Ovary (tissue), 9 donors: Measurements from ENCODE around the gene SPATA9. TPM values are rescaled to one million over a fixed set of nuclear protein-coding genes. Genes with fewer than 3 reads are reported as not detected.

Experiments
- DNase-seq, 5 donors: peaks; one replicate each; pipeline ENCODE4 v3.0.0-alpha.2; 2019 to 2020
- H3K27ac ChIP-seq, 2 donors: fragments of 200-600 bp; one replicate each; pipeline versions ENCODE4 v1.5.1 to v1.8.0; 2019 to 2022
- H3K27me3 ChIP-seq: fragments of 200-600 bp; one replicate; pipeline ENCODE4 v1.8.0; 2022
- H3K36me3 ChIP-seq: fragments of 200-600 bp; sonication (generic); one replicate; pipeline ENCODE4 v1.5.1; 2019
- H3K4me1 ChIP-seq: one replicate; pipeline ENCODE4 v1.8.1; 2013; ENCODE audit warnings: mild to moderate bottlenecking, moderate library complexity; ENCODE audit not compliant: insufficient read depth
- H3K4me3 ChIP-seq: fragments of 200-600 bp; sonication (generic); one replicate; pipeline ENCODE4 v1.5.1; 2017
- H3K9me3 ChIP-seq, 2 donors: fragments of 200-600 bp in 1 of 2; sonication (generic) in 1 of 2; one replicate each; pipeline versions ENCODE4 v1.5.1 to v1.8.1; 2013 to 2019; ENCODE audit warnings: mild to moderate bottlenecking in 1 of 2, moderate library complexity in 1 of 2
- CTCF ChIP-seq, 3 donors: fragments of 450-650 bp in 2 of 3; fragments of 200-600 bp in 1 of 3; IDR thresholded peaks; one replicate each; pipeline versions ENCODE4 v1.5.1 to v1.8.0; 2016 to 2022; ENCODE audit warnings: antibody characterized with exemption in 3 of 3, mild to moderate bottlenecking in 1 of 3
- EP300 ChIP-seq: sonication (generic); formaldehyde crosslinking; IDR thresholded peaks from one replicate; pipeline ENCODE4 v1.6.1; 2017; ENCODE audit warnings: antibody characterized with exemption
- POLR2A ChIP-seq: fragments of 450-650 bp; IDR thresholded peaks from one replicate; pipeline ENCODE4 v1.6.1; 2017; ENCODE audit warnings: antibody characterized with exemption, mild to moderate bottlenecking, moderate library complexity
- WGBS, 3 donors: extraction: QIAGEN DNeasy Blood & Tissue Kit in 1 of 3; methylation state at CpG; one replicate each; pipeline versions ENCODE4 v1.1.5 to v1.1.7; 2013 to 2017; 5-methylcytosine and 5-hydroxymethylcytosine counted together
- intact Hi-C, 4 donors: fragments of 100-400 bp; cut with DNase I; formaldehyde crosslinking; loops; one replicate each; pipeline versions ENCODE4 v1.11.0 to v1.15.1; 2022 to 2023
- polyA plus RNA-seq, 2 donors: library from polyadenylated mRNA; stranded (reverse); fragments of 200-250 nt in 1 of 2; fragments of 350-450 nt in 1 of 2; fragmentation: Illumina TruSeq in 1 of 2; extraction: RNeasy Lipid Tissue Mini Kit (QIAGEN cat#74804) in 1 of 2; gene quantifications; one replicate each; pipeline ENCODE4 v1.2.3, GENCODE V29; 2013 to 2014
- total RNA-seq, 7 donors: library from RNA; depleted of rRNA in 2 of 7; stranded (reverse); fragments of >200 nt in 2 of 7; fragmentation: NEBNext Ultra II Directional in 3 of 7; extraction: Animal tissue kit (Norgen Biotek cat#: 25700) in 3 of 7; gene quantifications; one replicate each; pipeline versions ENCODE4 v1.1.0 to v1.2.4, GENCODE V29; 2016 to 2023
- donor health status: DM: no; HTN: no; CAD: no; lungs with moderate emphysema.
- donor health status: DM: no; HTN: no; CAD: no.
- donor health status: Bipolar disorder and iron deficiency.
- donor health status: DM: yes; HTN: yes; CAD: no.
- donor health status: DM: no; HTN: no; CAD: no.
- donor health status: DM: yes; HTN: yes; CAD: no.

Gene SPATA9
- total and polyA plus RNA-seq, 9 donors: 0.46 to 1.7 (median 0.89) TPM

GRCh38 chr5:95668216-95668615 is 14.6 kb downstream of the SPATA9 start:
- intact Hi-C loops: loop anchor here in 3 of 4 donors (5.0 to 10.0 kb wide), 3 partner anchors 64 to 179 kb away; partner anchors contain the start of gene RHOBTB3 (in 2 of the 3)
- H3K9me3 ChIP-seq: no peaks in the 10 kb centered on the region
- TF ChIP-seq POLR2A: no peak
- no peak for TF ChIP-seq EP300
- TF ChIP-seq CTCF (IDR thresholded peaks at IDR 0.05): no peak

GRCh38 chr5:95667678-95668077 is 15.1 kb downstream of the SPATA9 start:
- intact Hi-C loops: loop anchor here in 3 of 4 donors (5.0 to 10.0 kb wide), 3 partner anchors 65 to 180 kb away; partner anchors contain the start of gene RHOBTB3 (in 2 of the 3)
- peaks cover 11% of the 10 kb centered on the region for H3K4me1 ChIP-seq
- no peak overlapping the region for H3K27ac ChIP-seq
- TF ChIP-seq POLR2A: no peak
- TF ChIP-seq EP300: no peak
- no peaks in the 10 kb centered on the region for H3K9me3 ChIP-seq
- H3K27me3 ChIP-seq: no peaks in the 10 kb centered on the region
- DNase-seq: no peak
- no peaks in the 10 kb centered on the region for H3K36me3 ChIP-seq
- H3K4me3 ChIP-seq: no peak overlapping the region

More at GRCh38 chr5:95668216-95668615, 14.6 kb downstream of the SPATA9 start:
- no peaks in the 10 kb centered on the region for H3K27me3 ChIP-seq
- no peak overlapping the region for H3K27ac ChIP-seq
- DNase-seq: no peak
- H3K36me3 ChIP-seq: no peaks in the 10 kb centered on the region
- H3K4me1 ChIP-seq: peaks cover 11% of the 10 kb centered on the region
- no peak overlapping the region for H3K4me3 ChIP-seq

DNA sequence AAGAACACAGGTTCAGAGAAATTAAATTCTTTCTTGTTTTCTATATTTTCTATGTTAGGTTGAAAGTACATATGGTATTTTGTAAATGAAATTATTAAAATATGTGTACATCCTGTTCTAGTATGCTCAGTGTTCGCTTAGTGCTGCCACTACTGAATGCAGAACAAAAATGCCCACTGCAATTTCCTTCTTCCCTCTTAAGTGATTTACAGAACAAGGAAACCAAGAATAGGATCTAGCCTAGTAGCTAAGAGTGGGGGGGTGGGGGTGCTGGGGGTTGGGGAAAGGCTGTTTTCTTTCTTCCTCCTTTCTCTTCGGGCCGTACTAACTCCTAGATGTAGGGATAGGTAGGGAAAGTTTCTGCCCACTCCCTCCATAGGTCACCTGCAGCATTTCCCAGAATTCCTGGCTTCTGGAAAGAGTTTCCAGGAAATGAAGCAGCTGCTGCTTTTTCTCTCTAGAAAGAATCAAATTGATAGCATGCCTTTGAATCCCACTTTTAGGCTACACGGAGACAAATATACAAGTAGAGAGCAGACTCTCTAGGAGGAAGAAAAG is 15.7 kb downstream of the SPATA9 start:
- Histone ChIP-seq H3K4me1 (peaks cover 11% of the 10 kb centered on the region), H3K36me3 (no peaks in the 10 kb centered on the region), H3K27me3 (no peaks in the 10 kb centered on the region), H3K27ac (no peak overlapping the region), H3K4me3 (no peak overlapping the region), H3K9me3 (no peaks in the 10 kb centered on the region)
- 38 to 60% (median 43%) methylated on average over 4 of the region's 4 CpGs for WGBS, 3 donors
- no peak for TF ChIP-seq CTCF (IDR thresholded peaks at IDR 0.05)
- TF ChIP-seq POLR2A: no peak
- no peak for TF ChIP-seq EP300
- intact Hi-C loops: loop anchor here in 3 of 4 donors (5.0 to 10.0 kb wide), 3 partner anchors 65 to 180 kb away; partner anchors contain the start of gene RHOBTB3 (in 2 of the 3)
- DNase-seq: no peak

GRCh38 chr5:95664204-95664786 is 18.5 kb downstream of the SPATA9 start:
- intact Hi-C loops: loop anchor here in 1 of 4 donors (10.0 kb wide), 1 partner anchor 71 kb away; the partner anchor contains the start of gene RHOBTB3
- H3K27ac ChIP-seq: peak overlapping the region in 1 of 2 donors; percentile 16
- H3K4me1 ChIP-seq: no peaks in the 10 kb centered on the region
- no peak overlapping the region for H3K4me3 ChIP-seq
- DNase-seq: peak in 2 of 5 donors; percentile 38 to 53
- no peaks in the 10 kb centered on the region for H3K9me3 ChIP-seq
- TF ChIP-seq CTCF (IDR thresholded peaks at IDR 0.05): peak; percentile 71 to 96 (median 88)
- TF ChIP-seq POLR2A: no peak
- no peak for TF ChIP-seq EP300
- H3K36me3 ChIP-seq: no peaks in the 10 kb centered on the region
- WGBS, 3 donors: 1 to 6% (median 2%) methylated on average over 3 of the region's 3 CpGs
- H3K27me3 ChIP-seq: no peaks in the 10 kb centered on the region

- Histone ChIP-seq H3K9me3 (no peaks in the 10 kb centered on the region), H3K4me3 (no peak overlapping the region), H3K4me1 (no peaks in the 10 kb centered on the region), H3K36me3 (no peaks in the 10 kb centered on the region), H3K27me3 (no peaks in the 10 kb centered on the region), H3K27ac (no peak overlapping the region)
- intact Hi-C loops: loop anchor here in 1 of 4 donors (10.0 kb wide), 1 partner anchor 72 kb away; the partner anchor contains the start of gene RHOBTB3
- DNase-seq: no peak
- no peak for TF ChIP-seq CTCF (IDR thresholded peaks at IDR 0.05)
- TF ChIP-seq EP300: no peak
- TF ChIP-seq POLR2A: no peak
These were observed 19.8 kb downstream of the SPATA9 start for GRCh38 chr5:95662946-95663345.
